Hypothalamus (tissue), 51 donors: ENCODE data around the gene NFKBIZ.
"Not testable (repeated sequence)": the region's sequence is repeated elsewhere in the genome, so short reads cannot be mapped to it uniquely, and the experiment has no call there.

ENCODE experiments used
- DNase-seq, 51 donors: peaks; one replicate each; lab custom pipeline; 2025; lab: John Stamatoyannopoulos, UW

The NFKBIZ gene

DNA sequence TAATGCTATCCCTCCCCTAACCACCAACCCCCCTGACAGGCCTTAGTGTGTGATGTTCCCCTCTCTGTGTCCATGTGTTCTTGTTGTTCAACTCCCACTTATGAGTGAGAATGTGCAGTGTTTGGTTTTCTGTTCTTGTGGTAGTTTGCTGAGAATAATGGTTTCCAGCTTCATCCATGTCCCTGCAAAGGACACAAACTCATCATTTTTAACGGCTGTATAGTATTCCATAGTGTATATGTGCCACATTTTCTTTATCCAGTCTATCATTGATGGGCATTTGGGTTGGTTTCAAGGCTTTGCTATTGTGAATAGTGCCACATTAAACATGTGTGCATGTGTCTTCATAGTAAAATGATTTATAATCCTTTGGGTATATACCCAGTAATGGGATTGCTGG is 56.3 kb downstream of the NFKBIZ start:
- DNase-seq: not testable (repeated sequence)
